Suprapubic skin (tissue), 4 donors: Measurements from ENCODE around the gene MVB12A.

ENCODE experiments used
- CTCF ChIP-seq, 2 donors: fragments of 200-600 bp in 1 of 2; fragments of 450-650 bp in 1 of 2; sonication (generic) in 1 of 2; IDR thresholded peaks; one replicate each; pipeline ENCODE4 v1.5.1; 2016 to 2019; ENCODE audit warnings: antibody characterized with exemption in 2 of 2, mild to moderate bottlenecking in 1 of 2, moderate library complexity in 1 of 2
- POLR2A ChIP-seq, 2 donors: fragments of 450-650 bp; IDR thresholded peaks; one replicate each; pipeline ENCODE4 v1.6.1; 2017; ENCODE audit warnings: antibody characterized with exemption in 2 of 2, mild to moderate bottlenecking in 2 of 2, moderate library complexity in 2 of 2
- POLR2AphosphoS5 ChIP-seq, 3 donors: sonication (generic); formaldehyde crosslinking; IDR thresholded peaks; one replicate each; pipeline ENCODE4 v1.6.1; 2017; ENCODE audit warnings: antibody characterized with exemption in 3 of 3

GRCh38 chr19:17455308-17456123 lies 35.7 kb downstream of the MVB12A start:
- no peak for TF ChIP-seq POLR2A (IDR thresholded peaks at IDR 0.05)
- TF ChIP-seq CTCF (IDR thresholded peaks at IDR 0.05) = no peak
- no peak for TF ChIP-seq POLR2AphosphoS5 (IDR thresholded peaks at IDR 0.05)
